ENCODE measurements around the gene HRH4. TPM values are rescaled to one million over a fixed set of nuclear protein-coding genes. Genes with fewer than 3 reads are reported as not detected.

HRH4 gene
- total RNA-seq, 2 experiments from 2014 or later, result not detected

- no peaks in the 10 kb centered on the region for H3K9me3 ChIP-seq (ENCODE audit: low read length)
- H2AFZ ChIP-seq (ENCODE audit: low read length), result no peak overlapping the region
- intact Hi-C loops (cut with micrococcal nuclease; ENCODE audit: unreplicated experiment), result loop anchor here (10.0 kb wide), 1 partner anchor 49 kb away; no protein-coding TSS in a partner anchor
- no peak for DNase-seq (ENCODE audit: low spot score)
- no peaks in the 10 kb centered on the region for H3K79me2 ChIP-seq (ENCODE audit: insufficient read depth, low read depth, low read length)
- no peak overlapping the region for H3K4me2 ChIP-seq (ENCODE audit: low read length)
- ChIA-PET POLR2A (interaction anchor here (0.7 to 1.2 kb wide), 2 partner anchors 20 to 580 kb away, joined by 3 read pairs; no protein-coding TSS in a partner anchor), CTCF (ENCODE audit: unreplicated experiment) (interaction anchor here (1.0 kb wide), 1 partner anchor 24 kb away, joined by 4 read pairs; no protein-coding TSS in a partner anchor)
- H4K20me1 ChIP-seq (ENCODE audit: insufficient read depth, low read length), result no peaks in the 10 kb centered on the region
- no peaks in the 10 kb centered on the region for H3K9me2 ChIP-seq (ENCODE audit: insufficient read depth, low read length)
- no peak overlapping the region for H3K4me3 ChIP-seq (ENCODE audit: low read depth, low read length, poor library complexity, severe bottlenecking)
- no peak overlapping the region for H3K27ac ChIP-seq (ENCODE audit: low read depth, low read length, poor library complexity, severe bottlenecking)
- no TSS peak for BruUV-seq (replicated peaks)
- H3K36me3 ChIP-seq (ENCODE audit: insufficient read depth, low read length), result no peaks in the 10 kb centered on the region
- no peaks in the 10 kb centered on the region for H3K4me1 ChIP-seq (ENCODE audit: insufficient read depth, low read length, poor library complexity, severe bottlenecking)
- TF ChIP-seq, protein P1, sequence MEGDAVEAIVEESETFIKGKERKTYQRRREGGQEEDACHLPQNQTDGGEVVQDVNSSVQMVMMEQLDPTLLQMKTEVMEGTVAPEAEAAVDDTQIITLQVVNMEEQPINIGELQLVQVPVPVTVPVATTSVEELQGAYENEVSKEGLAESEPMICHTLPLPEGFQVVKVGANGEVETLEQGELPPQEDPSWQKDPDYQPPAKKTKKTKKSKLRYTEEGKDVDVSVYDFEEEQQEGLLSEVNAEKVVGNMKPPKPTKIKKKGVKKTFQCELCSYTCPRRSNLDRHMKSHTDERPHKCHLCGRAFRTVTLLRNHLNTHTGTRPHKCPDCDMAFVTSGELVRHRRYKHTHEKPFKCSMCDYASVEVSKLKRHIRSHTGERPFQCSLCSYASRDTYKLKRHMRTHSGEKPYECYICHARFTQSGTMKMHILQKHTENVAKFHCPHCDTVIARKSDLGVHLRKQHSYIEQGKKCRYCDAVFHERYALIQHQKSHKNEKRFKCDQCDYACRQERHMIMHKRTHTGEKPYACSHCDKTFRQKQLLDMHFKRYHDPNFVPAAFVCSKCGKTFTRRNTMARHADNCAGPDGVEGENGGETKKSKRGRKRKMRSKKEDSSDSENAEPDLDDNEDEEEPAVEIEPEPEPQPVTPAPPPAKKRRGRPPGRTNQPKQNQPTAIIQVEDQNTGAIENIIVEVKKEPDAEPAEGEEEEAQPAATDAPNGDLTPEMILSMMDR (conservative IDR thresholded peaks at IDR 0.05; ENCODE audit: low read length), result no peak
- TF ChIP-seq EZH2phosphoT487 (IDR thresholded peaks at IDR 0.05; ENCODE audit: borderline replicate concordance, low read depth, low read length), result no peak
Measured at GRCh38 chr18:24515721-24516120, 55.3 kb downstream of the HRH4 start.

DNA sequence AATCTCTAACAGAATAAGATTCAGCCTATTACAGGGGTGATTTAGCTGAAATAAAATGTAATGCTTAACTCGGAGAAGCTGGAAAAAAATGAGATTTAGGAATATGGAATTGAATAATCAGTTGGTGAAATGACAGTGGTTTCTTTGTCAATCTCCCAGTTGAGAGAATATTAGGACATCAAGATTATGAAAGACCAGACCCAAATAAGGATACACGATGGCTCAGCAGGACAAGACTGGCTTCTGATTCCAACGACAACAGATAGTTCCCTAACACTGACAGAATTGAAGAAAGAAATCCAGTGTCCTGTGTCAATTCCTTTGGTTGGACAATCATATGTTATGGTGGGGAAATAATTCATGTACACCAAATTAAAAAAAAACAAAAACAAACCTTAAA is 55.8 kb downstream of the HRH4 start:
- Histone ChIP-seq H3K27ac (ENCODE audit: low read depth, low read length, poor library complexity, severe bottlenecking) (no peak overlapping the region), H3K36me3 (ENCODE audit: insufficient read depth, low read length) (no peaks in the 10 kb centered on the region), H4K20me1 (ENCODE audit: insufficient read depth, low read length) (no peaks in the 10 kb centered on the region), H3K79me2 (ENCODE audit: insufficient read depth, low read depth, low read length) (no peaks in the 10 kb centered on the region), H3K4me2 (ENCODE audit: low read length) (no peak overlapping the region), H3K9me2 (ENCODE audit: insufficient read depth, low read length) (no peaks in the 10 kb centered on the region), H2AFZ (ENCODE audit: low read length) (no peak overlapping the region), H3K4me1 (ENCODE audit: insufficient read depth, low read length, poor library complexity, severe bottlenecking) (no peaks in the 10 kb centered on the region), H3K4me3 (ENCODE audit: low read depth, low read length, poor library complexity, severe bottlenecking) (no peak overlapping the region), H3K9me3 (ENCODE audit: low read length) (no peaks in the 10 kb centered on the region)
- ChIA-PET CTCF (ENCODE audit: unreplicated experiment) (no interaction called here), POLR2A (interaction anchor here (1.2 kb wide), 1 partner anchor 20 kb away, joined by 3 read pairs; no protein-coding TSS in a partner anchor)
- intact Hi-C loops (cut with micrococcal nuclease; ENCODE audit: unreplicated experiment), result loop anchor here (10.0 kb wide), 1 partner anchor 49 kb away; no protein-coding TSS in a partner anchor
- BruUV-seq (replicated peaks), result no TSS peak
- DNase-seq (ENCODE audit: low spot score), result no peak
- TF ChIP-seq, protein P1 (conservative IDR thresholded peaks at IDR 0.05; ENCODE audit: low read length), result no peak
- TF ChIP-seq EZH2phosphoT487 (IDR thresholded peaks at IDR 0.05; ENCODE audit: borderline replicate concordance, low read depth, low read length), result no peak

- CTCF ChIA-PET (ENCODE audit: unreplicated experiment), result no interaction called here
- POLR2A ChIA-PET, result interaction anchor here (0.6 kb wide), 2 partner anchors 26 to 1013 kb away, joined by 3 to 5 read pairs; no protein-coding TSS in a partner anchor
- TF ChIP-seq, protein P1 (conservative IDR thresholded peaks at IDR 0.05; ENCODE audit: low read length), result no peak
- no peak for TF ChIP-seq EZH2phosphoT487 (IDR thresholded peaks at IDR 0.05; ENCODE audit: borderline replicate concordance, low read depth, low read length)
- Histone ChIP-seq H3K9me3 (ENCODE audit: low read length) (no peaks in the 10 kb centered on the region), H3K4me2 (ENCODE audit: low read length) (no peak overlapping the region), H3K36me3 (ENCODE audit: insufficient read depth, low read length) (no peaks in the 10 kb centered on the region), H3K79me2 (ENCODE audit: insufficient read depth, low read depth, low read length) (no peaks in the 10 kb centered on the region), H4K20me1 (ENCODE audit: insufficient read depth, low read length) (no peaks in the 10 kb centered on the region), H3K4me1 (ENCODE audit: insufficient read depth, low read length, poor library complexity, severe bottlenecking) (no peaks in the 10 kb centered on the region), H2AFZ (ENCODE audit: low read length) (no peak overlapping the region), H3K4me3 (ENCODE audit: low read depth, low read length, poor library complexity, severe bottlenecking) (no peak overlapping the region), H3K9me2 (ENCODE audit: insufficient read depth, low read length) (no peaks in the 10 kb centered on the region), H3K27ac (ENCODE audit: low read depth, low read length, poor library complexity, severe bottlenecking) (no peak overlapping the region)
- no TSS peak for BruUV-seq (replicated peaks)
- no peak for DNase-seq (ENCODE audit: low spot score)
- intact Hi-C loops (cut with micrococcal nuclease; ENCODE audit: unreplicated experiment), result loop anchor here (10.0 kb wide), 1 partner anchor 47 kb away; no protein-coding TSS in a partner anchor
Measured at GRCh38 chr18:24517554-24517953, 57.1 kb downstream of the HRH4 start.

All from OCI-LY7 (cell line).